GM18858 (cell line): Measurements from ENCODE around the gene ZSWIM3.

Source experiments
- ATAC-seq: cut with Tn5 transposase; IDR thresholded peaks from one replicate; pipeline ENCODE4 v1.9.1; 2021; ENCODE audit not compliant: unreplicated experiment

Gene ZSWIM3

DNA sequence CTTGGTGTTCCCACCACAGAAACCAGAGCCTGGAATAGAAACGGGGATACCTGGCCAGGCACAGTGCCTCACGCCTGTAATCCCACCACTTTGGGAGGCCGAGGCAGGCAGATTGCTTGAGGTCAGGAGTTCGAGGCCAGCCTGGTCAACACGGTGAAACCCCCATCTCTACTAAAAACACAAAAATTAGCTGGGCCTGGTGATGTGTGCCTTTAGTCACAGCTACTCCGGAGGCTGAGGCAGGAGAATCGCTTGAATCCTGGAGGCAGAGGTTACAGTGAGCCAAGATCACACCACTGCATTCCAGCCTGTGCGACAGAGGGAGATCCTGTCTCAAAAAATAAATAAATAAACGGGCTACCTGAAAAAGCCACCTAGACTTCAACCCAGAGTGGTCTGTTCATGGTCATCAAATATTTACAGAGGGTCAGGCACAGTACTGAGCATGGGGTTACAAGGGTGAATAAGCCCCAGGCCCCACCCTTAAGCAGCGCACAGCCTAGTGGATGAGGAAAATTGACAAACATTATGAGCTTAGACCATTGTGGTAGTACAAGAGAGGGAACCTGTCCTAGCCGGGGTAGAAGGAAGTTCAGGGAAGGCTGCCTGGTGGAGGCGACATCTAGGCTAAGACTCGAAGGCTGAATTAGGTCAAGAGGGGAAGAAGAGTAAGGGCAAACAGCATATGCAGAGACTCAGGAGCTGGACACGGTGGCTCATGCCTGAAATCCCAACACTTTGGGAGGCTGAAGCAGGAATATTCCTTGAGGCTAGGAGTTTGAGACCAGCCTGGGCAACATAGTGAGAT is 69.9 kb downstream of the ZSWIM3 start:
- no peak for ATAC-seq
